ENCODE measurements around the gene CACNA2D4.

CACNA2D4 gene

GRCh38 chr12:1928439-1929121 lies 10.1 kb upstream of the CACNA2D4 start:
- no peak overlapping the region for H3K4me3 ChIP-seq (ENCODE audit: low read depth, low read length)
- TF ChIP-seq, protein P1, sequence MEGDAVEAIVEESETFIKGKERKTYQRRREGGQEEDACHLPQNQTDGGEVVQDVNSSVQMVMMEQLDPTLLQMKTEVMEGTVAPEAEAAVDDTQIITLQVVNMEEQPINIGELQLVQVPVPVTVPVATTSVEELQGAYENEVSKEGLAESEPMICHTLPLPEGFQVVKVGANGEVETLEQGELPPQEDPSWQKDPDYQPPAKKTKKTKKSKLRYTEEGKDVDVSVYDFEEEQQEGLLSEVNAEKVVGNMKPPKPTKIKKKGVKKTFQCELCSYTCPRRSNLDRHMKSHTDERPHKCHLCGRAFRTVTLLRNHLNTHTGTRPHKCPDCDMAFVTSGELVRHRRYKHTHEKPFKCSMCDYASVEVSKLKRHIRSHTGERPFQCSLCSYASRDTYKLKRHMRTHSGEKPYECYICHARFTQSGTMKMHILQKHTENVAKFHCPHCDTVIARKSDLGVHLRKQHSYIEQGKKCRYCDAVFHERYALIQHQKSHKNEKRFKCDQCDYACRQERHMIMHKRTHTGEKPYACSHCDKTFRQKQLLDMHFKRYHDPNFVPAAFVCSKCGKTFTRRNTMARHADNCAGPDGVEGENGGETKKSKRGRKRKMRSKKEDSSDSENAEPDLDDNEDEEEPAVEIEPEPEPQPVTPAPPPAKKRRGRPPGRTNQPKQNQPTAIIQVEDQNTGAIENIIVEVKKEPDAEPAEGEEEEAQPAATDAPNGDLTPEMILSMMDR (IDR thresholded peaks at IDR 0.05; ENCODE audit: borderline replicate concordance, insufficient read depth, low read depth, low read length) = no peak

- TF ChIP-seq, protein P1 (IDR thresholded peaks at IDR 0.05; ENCODE audit: borderline replicate concordance, insufficient read depth, low read depth, low read length) = no peak
- no peak overlapping the region for H3K4me3 ChIP-seq (ENCODE audit: low read depth, low read length)
Measured at GRCh38 chr12:1927751-1928351, 9.4 kb upstream of the CACNA2D4 start.

DNA sequence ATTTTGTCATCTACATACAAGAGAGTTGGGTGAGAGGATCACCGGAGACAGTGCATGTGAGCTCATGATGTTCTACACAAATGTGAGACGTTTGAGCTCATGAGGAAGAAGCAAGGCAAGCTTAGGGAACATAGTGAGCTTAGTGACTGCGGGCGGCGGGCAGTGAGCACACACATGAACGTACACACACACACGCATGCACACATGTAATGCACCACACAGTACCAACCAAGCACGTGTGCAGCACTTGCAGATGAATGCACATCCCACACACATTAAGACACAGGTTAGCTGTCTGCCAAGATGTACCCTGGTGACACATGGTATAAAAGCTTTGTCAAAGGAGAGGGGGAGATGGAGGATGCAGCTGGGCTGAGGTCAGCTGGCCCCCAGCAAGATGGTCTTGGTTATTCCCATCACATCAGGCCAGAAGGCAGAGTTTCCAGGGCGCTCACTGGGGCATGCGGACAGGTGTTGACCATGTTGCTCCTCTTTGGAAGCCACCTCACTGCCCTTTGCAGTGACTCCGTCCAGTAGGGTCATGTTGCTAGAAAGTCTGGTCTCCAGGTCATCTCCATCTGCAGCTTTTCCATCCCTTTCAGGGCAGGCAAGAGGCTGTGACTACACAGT lies 8.7 kb upstream of the CACNA2D4 start:
- TF ChIP-seq, protein P1 (IDR thresholded peaks at IDR 0.05; ENCODE audit: borderline replicate concordance, insufficient read depth, low read depth, low read length) = no peak
- H3K4me3 ChIP-seq (ENCODE audit: low read depth, low read length) = no peak overlapping the region

- TF ChIP-seq, protein P1 (IDR thresholded peaks at IDR 0.05; ENCODE audit: borderline replicate concordance, insufficient read depth, low read depth, low read length) = no peak
Measured at GRCh38 chr12:1926251-1926657, 7.8 kb upstream of the CACNA2D4 start.

GRCh38 chr12:1925684-1926006 lies 7.2 kb upstream of the CACNA2D4 start:
- H3K4me3 ChIP-seq (ENCODE audit: low read depth, low read length) = no peak overlapping the region
- TF ChIP-seq, protein P1 (IDR thresholded peaks at IDR 0.05; ENCODE audit: borderline replicate concordance, insufficient read depth, low read depth, low read length) = no peak

More at GRCh38 chr12:1926251-1926657, 7.8 kb upstream of the CACNA2D4 start:
- H3K4me3 ChIP-seq (ENCODE audit: low read depth, low read length) = no peak overlapping the region

DNA sequence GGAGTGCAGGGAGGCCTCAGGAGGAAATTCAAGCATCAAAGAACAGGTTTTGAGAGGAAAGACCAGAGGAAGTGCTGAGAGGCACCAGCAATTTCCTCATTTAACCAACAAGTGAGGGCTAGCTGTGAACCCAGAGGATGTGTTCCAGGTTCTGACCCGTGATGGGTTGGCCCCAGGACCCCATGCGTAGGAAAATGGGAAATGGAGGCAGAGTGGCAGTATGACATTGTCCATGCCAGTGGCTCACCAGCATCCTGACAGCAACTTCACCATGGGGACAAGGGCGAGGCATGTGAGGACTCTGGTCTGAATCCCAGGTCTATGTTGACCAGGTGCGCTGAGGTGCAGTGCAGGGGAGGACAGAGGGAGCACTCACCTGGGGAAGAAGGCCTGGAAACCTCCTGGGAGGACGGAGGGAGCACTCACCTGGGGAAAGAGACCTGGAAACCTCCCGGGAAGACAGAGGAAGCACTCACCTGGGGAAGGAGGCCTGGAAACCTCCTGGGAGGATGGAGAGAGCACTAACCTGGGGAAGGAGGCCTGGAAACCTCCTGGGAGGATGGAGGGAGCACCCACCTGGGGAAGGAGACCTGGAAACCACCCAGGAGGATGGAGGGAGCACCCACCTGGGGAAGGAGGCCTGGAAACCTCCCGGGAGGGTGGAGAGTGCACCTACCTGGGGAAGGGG lies 6.7 kb upstream of the CACNA2D4 start:
- TF ChIP-seq, protein P1 (IDR thresholded peaks at IDR 0.05; ENCODE audit: borderline replicate concordance, insufficient read depth, low read depth, low read length) = no peak
- H3K4me3 ChIP-seq (ENCODE audit: low read depth, low read length) = no peak overlapping the region
